ENCODE measurements around the gene ARPC1B.

ARPC1B gene

DNA sequence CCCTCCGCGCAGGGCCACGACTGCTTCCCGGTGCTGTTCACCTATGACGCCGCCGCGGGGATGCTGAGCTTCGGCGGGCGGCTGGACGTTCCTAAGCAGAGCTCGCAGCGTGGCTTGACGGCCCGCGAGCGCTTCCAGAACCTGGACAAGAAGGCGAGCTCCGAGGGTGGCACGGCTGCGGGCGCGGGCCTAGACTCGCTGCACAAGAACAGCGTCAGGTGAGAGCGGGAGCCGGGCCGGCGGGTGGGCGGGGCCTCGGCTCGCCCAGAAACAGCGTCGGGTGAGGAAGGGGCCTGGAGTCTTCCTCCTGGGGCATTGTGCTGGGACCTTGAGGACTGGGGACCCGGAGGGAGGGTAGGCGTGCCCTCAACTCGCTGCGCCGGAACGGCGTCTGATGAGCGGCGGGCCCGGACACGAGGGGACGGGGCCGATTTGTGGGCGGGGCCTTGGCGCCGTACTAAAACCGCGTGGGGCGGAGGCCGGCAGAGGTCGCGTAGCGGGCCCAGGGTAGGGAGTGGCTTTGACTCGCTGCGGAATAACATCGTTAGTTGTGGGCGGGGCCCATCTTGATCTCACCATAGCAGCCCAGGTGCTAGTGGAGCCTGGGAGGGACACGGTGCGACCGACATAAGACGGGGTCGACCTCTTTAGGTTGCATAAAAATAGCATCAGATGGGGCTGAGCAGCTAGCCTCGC, 18.3 kb downstream of the ARPC1B start:
- Histone ChIP-seq H3K27me3 (no peaks in the 10 kb centered on the region), H3K4me1 (peaks cover 6% of the 10 kb centered on the region; the same call in 1 of the 2 replicates), H3K36me3 (peaks cover 27% of the 10 kb centered on the region), H3K4me3 (ENCODE audit: low read depth, low read length) (peak overlapping the region; percentile 76), H3K9me3 (no peaks in the 10 kb centered on the region)
- TF ChIP-seq CTCF (IDR thresholded peaks at IDR 0.05; ENCODE audit: low read depth, low read length) = no peak
- DNase-seq = peak; percentile 86

- peaks cover 34% of the 10 kb centered on the region for H3K36me3 ChIP-seq
- TF ChIP-seq CTCF (IDR thresholded peaks at IDR 0.05; ENCODE audit: low read depth, low read length) = no peak
- H3K9me3 ChIP-seq = no peaks in the 10 kb centered on the region
- DNase-seq = peak; percentile 77
- H3K4me3 ChIP-seq (ENCODE audit: low read depth, low read length) = peak overlapping the region; percentile 76
- peaks cover 6% of the 10 kb centered on the region; the same call in 1 of the 2 replicates for H3K4me1 ChIP-seq
- no peaks in the 10 kb centered on the region for H3K27me3 ChIP-seq
These were observed 19.0 kb downstream of the ARPC1B start for GRCh38 chr7:99393355-99394187.

- no peaks in the 10 kb centered on the region for H3K27me3 ChIP-seq
- H3K4me1 ChIP-seq = peaks cover 6% of the 10 kb centered on the region; the same call in 1 of the 2 replicates
- peak overlapping the region; percentile 76; the same call in 1 of the 2 replicates for H3K4me3 ChIP-seq (ENCODE audit: low read depth, low read length)
- no peaks in the 10 kb centered on the region for H3K9me3 ChIP-seq
- TF ChIP-seq CTCF (IDR thresholded peaks at IDR 0.05; ENCODE audit: low read depth, low read length) = no peak
- peaks cover 40% of the 10 kb centered on the region for H3K36me3 ChIP-seq
- DNase-seq = no peak
These were observed 19.6 kb downstream of the ARPC1B start for GRCh38 chr7:99394188-99394502.

DNA sequence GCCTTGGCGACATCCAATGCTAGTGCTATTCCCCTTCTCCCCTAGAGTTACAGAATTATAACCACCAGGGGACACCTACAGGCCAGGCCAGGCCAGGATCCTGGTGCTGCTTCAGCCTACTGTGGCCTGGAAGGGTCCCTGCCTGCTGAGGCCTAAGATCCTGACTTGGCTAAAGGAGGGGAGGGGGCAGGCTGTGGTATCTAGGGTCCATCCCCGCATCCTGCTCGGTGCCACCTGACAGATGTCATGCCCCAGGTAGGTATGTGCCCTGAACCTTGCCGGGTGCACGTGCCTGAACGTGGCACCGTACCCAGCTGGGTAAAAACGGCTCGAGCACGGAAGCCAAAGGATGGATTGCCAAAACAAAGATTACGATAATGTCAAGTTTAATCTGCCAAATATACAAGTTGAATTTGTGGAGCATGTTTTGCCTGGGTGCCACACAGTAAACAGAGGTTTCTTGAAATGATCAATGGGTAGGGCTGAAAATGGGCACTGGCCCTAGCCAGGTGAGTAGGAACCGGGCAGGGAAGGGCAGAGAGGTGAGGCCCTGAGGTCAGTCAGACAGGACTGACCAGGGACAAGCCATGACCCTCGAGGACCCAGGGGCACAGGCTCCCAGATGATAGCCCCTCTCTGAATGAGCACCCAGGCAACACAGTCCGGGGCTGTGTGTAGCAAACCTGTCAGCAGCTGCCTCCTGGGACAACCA, 21.2 kb downstream of the ARPC1B start:
- peaks cover 6% of the 10 kb centered on the region; the same call in 1 of the 2 replicates for H3K4me1 ChIP-seq
- H3K27me3 ChIP-seq = no peaks in the 10 kb centered on the region
- no peak overlapping the region for H3K4me3 ChIP-seq (ENCODE audit: low read depth, low read length)
- DNase-seq = no peak
- no peaks in the 10 kb centered on the region for H3K9me3 ChIP-seq
- H3K36me3 ChIP-seq = peaks cover 56% of the 10 kb centered on the region
- TF ChIP-seq CTCF (IDR thresholded peaks at IDR 0.05; ENCODE audit: low read depth, low read length) = peak; percentile 23

- Histone ChIP-seq H3K4me3 (ENCODE audit: low read depth, low read length) (no peak overlapping the region), H3K4me1 (peaks cover 6% of the 10 kb centered on the region; the same call in 1 of the 2 replicates), H3K9me3 (no peaks in the 10 kb centered on the region), H3K36me3 (peaks cover 64% of the 10 kb centered on the region), H3K27me3 (no peaks in the 10 kb centered on the region)
- TF ChIP-seq CTCF (IDR thresholded peaks at IDR 0.05; ENCODE audit: low read depth, low read length) = no peak
- DNase-seq = no peak
These were observed 22.1 kb downstream of the ARPC1B start for GRCh38 chr7:99396418-99397296.

Measured in BE2C (cell line).